Keratinocyte (primary cell): ENCODE data around the gene OBSL1.

Source experiments
- CTCF ChIP-seq, 3 experiments: IDR thresholded peaks in 1 of 3; conservative IDR thresholded peaks in 1 of 3; optimal IDR thresholded peaks in 1 of 3; 2 replicates in 2 of 3; 3 replicates in 1 of 3; pipeline versions ENCODE3 to v1.5.1; 2011; ENCODE audit warnings: low read length in 3 of 3, mild to moderate bottlenecking in 3 of 3, moderate library complexity in 2 of 3, control low read depth in 1 of 3, inconsistent platforms in 1 of 3; ENCODE audit not compliant: insufficient read depth in 2 of 3; ENCODE audit errors: extremely low read depth in 1 of 3
- EZH2 ChIP-seq: IDR thresholded peaks from one replicate; pipeline ENCODE4 v1.6.1; 2012; ENCODE audit warnings: inconsistent platforms, mild to moderate bottlenecking, low read length, moderate library complexity

GRCh38 chr2:219530048-219530963 is 41.0 kb downstream of the OBSL1 start:
- peak; percentile 91 to 97 (median 93) for TF ChIP-seq CTCF (optimal IDR thresholded peaks at IDR 0.05 in 1 of 3, IDR thresholded peaks at IDR 0.05 in 1 of 3, conservative IDR thresholded peaks at IDR 0.05 in 1 of 3; ENCODE audit: extremely low read depth in 1 of 3, insufficient read depth in 2 of 3, low read length in 3 of 3)
- TF ChIP-seq EZH2, result peak; percentile 18
